Tibial nerve (tissue), 4 donors: Measurements from ENCODE around the gene MICAL2.

Source experiments
- EP300 ChIP-seq, 2 donors: sonication (generic); formaldehyde crosslinking; IDR thresholded peaks; one replicate each; pipeline ENCODE4 v1.6.1; 2017; ENCODE audit warnings: antibody characterized with exemption in 2 of 2, mild to moderate bottlenecking in 1 of 2
- POLR2A ChIP-seq, 2 donors: fragments of 450-650 bp; IDR thresholded peaks; one replicate each; pipeline ENCODE4 v1.6.1; 2017; ENCODE audit warnings: antibody characterized with exemption in 2 of 2, mild to moderate bottlenecking in 2 of 2, moderate library complexity in 2 of 2
- TF ChIP-seq, protein P1 (sequence below), 5 experiments: fragments of 200-600 bp in 3 of 5; fragments of 450-650 bp in 2 of 5; sonication (generic) in 3 of 5; IDR thresholded peaks; one replicate each; pipeline ENCODE4 v1.5.1; 2016 to 2019; ENCODE audit warnings: antibody characterized with exemption in 5 of 5, mild to moderate bottlenecking in 3 of 5, moderate library complexity in 2 of 5

DNA sequence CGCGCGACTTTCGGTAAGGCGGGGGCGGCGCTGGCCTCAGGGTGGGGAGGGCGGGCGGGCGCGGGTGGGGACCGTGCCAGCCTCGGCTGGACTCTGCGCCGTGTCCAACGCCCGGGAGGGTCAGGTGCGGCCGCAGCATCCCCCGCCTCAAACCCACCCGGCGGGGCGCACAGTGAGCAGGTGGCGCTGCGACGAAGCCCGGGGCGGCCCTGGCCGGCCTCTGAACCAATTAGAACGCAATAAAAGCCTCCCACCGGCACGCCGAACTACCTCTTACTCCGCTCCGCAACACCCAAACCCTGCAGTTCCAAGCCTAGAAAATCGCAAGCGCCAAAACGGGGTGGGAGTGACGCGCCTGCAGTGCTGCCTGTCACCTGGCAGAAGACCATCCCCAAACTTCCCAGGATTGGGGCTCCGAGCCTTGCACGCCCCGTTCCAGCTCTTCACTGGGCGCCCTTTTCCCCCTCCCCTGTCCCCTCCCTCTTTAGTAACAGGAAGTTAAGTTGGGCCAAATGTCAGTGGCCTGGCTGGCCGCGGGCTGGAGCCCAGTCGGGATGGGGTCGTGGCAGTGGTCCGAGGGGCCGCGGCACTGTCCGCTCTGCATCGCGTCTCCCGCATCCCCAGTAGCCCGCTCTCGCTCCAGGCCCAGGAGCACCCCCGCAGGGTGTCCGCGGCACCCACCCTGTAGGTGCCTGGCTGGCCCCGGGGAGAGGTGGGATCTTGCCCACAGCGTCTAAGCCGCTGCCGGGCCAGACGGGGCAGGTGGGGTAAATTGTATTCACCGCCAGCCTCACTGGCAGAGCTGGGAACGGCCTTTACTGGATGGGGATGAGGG, 541 bp downstream of the MICAL2 start:
- TF ChIP-seq EP300 (IDR thresholded peaks at IDR 0.05) (peak in 1 of 2 donors; percentile 41), POLR2A (IDR thresholded peaks at IDR 0.05) (peak; percentile 7 to 27)
- TF ChIP-seq, protein P1, sequence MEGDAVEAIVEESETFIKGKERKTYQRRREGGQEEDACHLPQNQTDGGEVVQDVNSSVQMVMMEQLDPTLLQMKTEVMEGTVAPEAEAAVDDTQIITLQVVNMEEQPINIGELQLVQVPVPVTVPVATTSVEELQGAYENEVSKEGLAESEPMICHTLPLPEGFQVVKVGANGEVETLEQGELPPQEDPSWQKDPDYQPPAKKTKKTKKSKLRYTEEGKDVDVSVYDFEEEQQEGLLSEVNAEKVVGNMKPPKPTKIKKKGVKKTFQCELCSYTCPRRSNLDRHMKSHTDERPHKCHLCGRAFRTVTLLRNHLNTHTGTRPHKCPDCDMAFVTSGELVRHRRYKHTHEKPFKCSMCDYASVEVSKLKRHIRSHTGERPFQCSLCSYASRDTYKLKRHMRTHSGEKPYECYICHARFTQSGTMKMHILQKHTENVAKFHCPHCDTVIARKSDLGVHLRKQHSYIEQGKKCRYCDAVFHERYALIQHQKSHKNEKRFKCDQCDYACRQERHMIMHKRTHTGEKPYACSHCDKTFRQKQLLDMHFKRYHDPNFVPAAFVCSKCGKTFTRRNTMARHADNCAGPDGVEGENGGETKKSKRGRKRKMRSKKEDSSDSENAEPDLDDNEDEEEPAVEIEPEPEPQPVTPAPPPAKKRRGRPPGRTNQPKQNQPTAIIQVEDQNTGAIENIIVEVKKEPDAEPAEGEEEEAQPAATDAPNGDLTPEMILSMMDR (IDR thresholded peaks at IDR 0.05): no peak
